ENCODE results near the gene SYTL3.

Gene SYTL3

GRCh38 chr6:158799051-158799792, 149.4 kb downstream of the SYTL3 start:
- DNase-seq, result no peak

GRCh38 chr6:158801655-158802294, 151.9 kb downstream of the SYTL3 start:
- DNase-seq, result no peak

GRCh38 chr6:158803733-158804143, 153.9 kb downstream of the SYTL3 start:
- DNase-seq, result peak; percentile 81

- no peak for DNase-seq
Observed at GRCh38 chr6:158804207-158804606, 154.4 kb downstream of the SYTL3 start.

- DNase-seq, result no peak
Observed at GRCh38 chr6:158805698-158806377, 156.0 kb downstream of the SYTL3 start.

- DNase-seq, result peak; percentile 55
Observed at GRCh38 chr6:158807515-158808441, 157.9 kb downstream of the SYTL3 start.

- DNase-seq, result peak; percentile 46
Observed at GRCh38 chr6:158808442-158808833, 158.6 kb downstream of the SYTL3 start.

- DNase-seq, result peak; percentile 29
Observed at GRCh38 chr6:158808941-158809678, 159.3 kb downstream of the SYTL3 start.

- DNase-seq, result peak; percentile 36
Observed at GRCh38 chr6:158810155-158811095, 160.6 kb downstream of the SYTL3 start.

GRCh38 chr6:158812611-158813010, 162.8 kb downstream of the SYTL3 start:
- DNase-seq, result no peak

- no peak for DNase-seq
Observed at GRCh38 chr6:158813032-158813431, 163.2 kb downstream of the SYTL3 start.

Data from islet precursor cell (in vitro differentiated cells).